ENCODE measurements around the gene REEP1. TPM values are rescaled to one million over a fixed set of nuclear protein-coding genes. Genes with fewer than 3 reads are reported as not detected.

The REEP1 gene
- total RNA-seq, 2 experiments from 2014 or later, result not detected

GRCh38 chr2:86232910-86233309 lies 104.5 kb downstream of the REEP1 start:
- intact Hi-C loops (cut with micrococcal nuclease; ENCODE audit: unreplicated experiment), result no loop called here
- no peak for DNase-seq (ENCODE audit: low spot score)
- H4K20me1 ChIP-seq (ENCODE audit: insufficient read depth, low read length), result no peaks in the 10 kb centered on the region
- H3K4me2 ChIP-seq (ENCODE audit: low read length), result no peak overlapping the region
- no peak overlapping the region for H3K27ac ChIP-seq (ENCODE audit: low read depth, low read length, poor library complexity, severe bottlenecking)
- CTCF ChIA-PET (ENCODE audit: unreplicated experiment), result no interaction called here
- H3K9me2 ChIP-seq (ENCODE audit: insufficient read depth, low read length), result no peaks in the 10 kb centered on the region
- no peak overlapping the region for H3K4me3 ChIP-seq (ENCODE audit: low read depth, low read length, poor library complexity, severe bottlenecking)
- no peaks in the 10 kb centered on the region for H3K36me3 ChIP-seq (ENCODE audit: insufficient read depth, low read length)
- H3K9me3 ChIP-seq (ENCODE audit: low read length), result no peaks in the 10 kb centered on the region
- peaks cover 32% of the 10 kb centered on the region for H3K4me1 ChIP-seq (ENCODE audit: insufficient read depth, low read length, poor library complexity, severe bottlenecking)
- TF ChIP-seq, protein P1, sequence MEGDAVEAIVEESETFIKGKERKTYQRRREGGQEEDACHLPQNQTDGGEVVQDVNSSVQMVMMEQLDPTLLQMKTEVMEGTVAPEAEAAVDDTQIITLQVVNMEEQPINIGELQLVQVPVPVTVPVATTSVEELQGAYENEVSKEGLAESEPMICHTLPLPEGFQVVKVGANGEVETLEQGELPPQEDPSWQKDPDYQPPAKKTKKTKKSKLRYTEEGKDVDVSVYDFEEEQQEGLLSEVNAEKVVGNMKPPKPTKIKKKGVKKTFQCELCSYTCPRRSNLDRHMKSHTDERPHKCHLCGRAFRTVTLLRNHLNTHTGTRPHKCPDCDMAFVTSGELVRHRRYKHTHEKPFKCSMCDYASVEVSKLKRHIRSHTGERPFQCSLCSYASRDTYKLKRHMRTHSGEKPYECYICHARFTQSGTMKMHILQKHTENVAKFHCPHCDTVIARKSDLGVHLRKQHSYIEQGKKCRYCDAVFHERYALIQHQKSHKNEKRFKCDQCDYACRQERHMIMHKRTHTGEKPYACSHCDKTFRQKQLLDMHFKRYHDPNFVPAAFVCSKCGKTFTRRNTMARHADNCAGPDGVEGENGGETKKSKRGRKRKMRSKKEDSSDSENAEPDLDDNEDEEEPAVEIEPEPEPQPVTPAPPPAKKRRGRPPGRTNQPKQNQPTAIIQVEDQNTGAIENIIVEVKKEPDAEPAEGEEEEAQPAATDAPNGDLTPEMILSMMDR (conservative IDR thresholded peaks at IDR 0.05; ENCODE audit: low read length), result no peak
- TF ChIP-seq EZH2phosphoT487 (IDR thresholded peaks at IDR 0.05; ENCODE audit: borderline replicate concordance, low read depth, low read length), result no peak
- no peaks in the 10 kb centered on the region for H3K79me2 ChIP-seq (ENCODE audit: insufficient read depth, low read depth, low read length)
- BruUV-seq (replicated peaks), result no TSS peak
- POLR2A ChIA-PET, result no interaction called here
- no peak overlapping the region for H2AFZ ChIP-seq (ENCODE audit: low read length)

DNA sequence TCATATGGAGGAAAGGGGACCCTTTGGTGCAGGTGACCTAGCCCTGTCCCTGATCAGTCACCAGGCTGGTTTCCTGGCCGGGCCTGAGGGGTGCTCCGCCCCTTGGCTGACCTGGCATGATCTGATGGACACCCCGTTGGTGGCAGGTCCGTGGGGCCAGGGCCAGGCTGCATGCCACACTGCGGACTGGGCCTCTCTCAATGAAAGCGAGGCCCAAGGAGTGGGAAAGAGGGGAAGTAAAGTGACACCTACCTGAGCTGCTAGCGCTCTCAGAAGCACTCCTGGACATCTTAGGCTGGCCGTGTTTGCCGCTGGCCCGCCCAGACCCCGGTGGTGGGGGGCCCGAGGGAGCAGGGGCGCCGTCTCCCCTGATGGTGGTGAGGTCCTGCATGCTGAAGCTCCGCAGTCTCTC lies 105.0 kb downstream of the REEP1 start:
- Histone ChIP-seq H4K20me1 (ENCODE audit: insufficient read depth, low read length) (no peaks in the 10 kb centered on the region), H2AFZ (ENCODE audit: low read length) (no peak overlapping the region), H3K4me2 (ENCODE audit: low read length) (no peak overlapping the region), H3K4me3 (ENCODE audit: low read depth, low read length, poor library complexity, severe bottlenecking) (no peak overlapping the region), H3K79me2 (ENCODE audit: insufficient read depth, low read depth, low read length) (no peaks in the 10 kb centered on the region), H3K9me3 (ENCODE audit: low read length) (no peaks in the 10 kb centered on the region), H3K36me3 (ENCODE audit: insufficient read depth, low read length) (no peaks in the 10 kb centered on the region), H3K27ac (ENCODE audit: low read depth, low read length, poor library complexity, severe bottlenecking) (no peak overlapping the region), H3K9me2 (ENCODE audit: insufficient read depth, low read length) (no peaks in the 10 kb centered on the region), H3K4me1 (ENCODE audit: insufficient read depth, low read length, poor library complexity, severe bottlenecking) (peaks cover 31% of the 10 kb centered on the region)
- ChIA-PET POLR2A (no interaction called here), CTCF (ENCODE audit: unreplicated experiment) (no interaction called here)
- BruUV-seq (replicated peaks), result no TSS peak
- intact Hi-C loops (cut with micrococcal nuclease; ENCODE audit: unreplicated experiment), result no loop called here
- no peak for TF ChIP-seq EZH2phosphoT487 (IDR thresholded peaks at IDR 0.05; ENCODE audit: borderline replicate concordance, low read depth, low read length)
- TF ChIP-seq, protein P1 (conservative IDR thresholded peaks at IDR 0.05; ENCODE audit: low read length), result no peak
- no peak for DNase-seq (ENCODE audit: low spot score)

- intact Hi-C loops (cut with micrococcal nuclease; ENCODE audit: unreplicated experiment), result no loop called here
- no peaks in the 10 kb centered on the region for H3K9me3 ChIP-seq (ENCODE audit: low read length)
- H2AFZ ChIP-seq (ENCODE audit: low read length), result no peak overlapping the region
- H3K27ac ChIP-seq (ENCODE audit: low read depth, low read length, poor library complexity, severe bottlenecking), result no peak overlapping the region
- no peak overlapping the region for H3K4me3 ChIP-seq (ENCODE audit: low read depth, low read length, poor library complexity, severe bottlenecking)
- BruUV-seq (replicated peaks), result no TSS peak
- H3K9me2 ChIP-seq (ENCODE audit: insufficient read depth, low read length), result no peaks in the 10 kb centered on the region
- peaks cover 28% of the 10 kb centered on the region for H3K4me1 ChIP-seq (ENCODE audit: insufficient read depth, low read length, poor library complexity, severe bottlenecking)
- no peak for DNase-seq (ENCODE audit: low spot score)
- TF ChIP-seq EZH2phosphoT487 (IDR thresholded peaks at IDR 0.05; ENCODE audit: borderline replicate concordance, low read depth, low read length), result no peak
- TF ChIP-seq, protein P1 (conservative IDR thresholded peaks at IDR 0.05; ENCODE audit: low read length), result no peak
- no peaks in the 10 kb centered on the region for H3K36me3 ChIP-seq (ENCODE audit: insufficient read depth, low read length)
- no peak overlapping the region for H3K4me2 ChIP-seq (ENCODE audit: low read length)
- no peaks in the 10 kb centered on the region for H4K20me1 ChIP-seq (ENCODE audit: insufficient read depth, low read length)
- ChIA-PET POLR2A (no interaction called here), CTCF (ENCODE audit: unreplicated experiment) (no interaction called here)
- no peaks in the 10 kb centered on the region for H3K79me2 ChIP-seq (ENCODE audit: insufficient read depth, low read depth, low read length)
These were observed 105.6 kb downstream of the REEP1 start for GRCh38 chr2:86231680-86232372.
